Common myeloid progenitor, CD34-positive (primary cell): ENCODE data around the gene NPM3.
A peak's percentile ranks its signal among the peaks of the same experiment; 100 is the strongest.

Source experiments
- CTCF ChIA-PET: fragments of 350-600 bp; sonication (Branson Sonifier 250); formaldehyde crosslinking; loops from one replicate; lab custom pipeline; 2021; ENCODE audit warnings: antibody characterized with exemption; lab: Charles Lee
- POLR2A ChIA-PET: fragments of 350-600 bp; sonication (Branson Sonifier 250); formaldehyde crosslinking; loops from one replicate; lab custom pipeline; 2021; ENCODE audit warnings: antibody characterized with exemption; lab: Charles Lee
- DNase-seq, 3 donors: peaks; one replicate each; pipeline versions ENCODE4 v3.0.0 to v3.0.0-alpha.2; 2013
- H3K27ac ChIP-seq, 2 experiments: 1 replicate in 1 of 2; 2 replicates in 1 of 2; pipeline ENCODE4 v1.7.0; 2013; ENCODE audit warnings: inconsistent platforms in 2 of 2, low read length in 2 of 2, mild to moderate bottlenecking in 2 of 2, low read depth in 1 of 2, moderate library complexity in 1 of 2; ENCODE audit not compliant: severe bottlenecking in 2 of 2, insufficient read depth in 1 of 2, poor library complexity in 1 of 2
- H3K27me3 ChIP-seq, 5 experiments: replicated peaks in 2 of 5; 1 replicate in 3 of 5; 2 replicates in 2 of 5; pipeline versions ENCODE4 v1.6.1 to v1.7.0; 2013; ENCODE audit warnings: low read length in 4 of 5, mild to moderate bottlenecking in 2 of 5, moderate library complexity in 2 of 5, inconsistent platforms in 1 of 5; ENCODE audit not compliant: insufficient read depth in 5 of 5, control insufficient read depth in 4 of 5
- H3K36me3 ChIP-seq, 4 experiments: 1 replicate in 2 of 4; 2 replicates in 2 of 4; pipeline versions ENCODE4 v1.6.1 to v1.7.0; 2013; ENCODE audit warnings: low read length in 3 of 4, control low read depth in 1 of 4, mild to moderate bottlenecking in 1 of 4; ENCODE audit not compliant: control insufficient read depth in 4 of 4, insufficient read depth in 4 of 4
- H3K4me1 ChIP-seq, 4 experiments: 1 replicate in 3 of 4; 2 replicates in 1 of 4; pipeline versions ENCODE4 v1.6.1 to v1.7.1; 2013; ENCODE audit warnings: low read length in 3 of 4, mild to moderate bottlenecking in 3 of 4, control low read depth in 1 of 4, inconsistent platforms in 1 of 4, moderate library complexity in 1 of 4; ENCODE audit not compliant: control insufficient read depth in 4 of 4, insufficient read depth in 4 of 4; ENCODE audit errors: control extremely low read depth in 1 of 4
- H3K4me3 ChIP-seq, 7 experiments: 1 replicate in 4 of 7; 2 replicates in 3 of 7; pipeline versions ENCODE4 v1.5.1 to v1.7.0; 2013; ENCODE audit warnings: mild to moderate bottlenecking in 7 of 7, low read length in 6 of 7, moderate library complexity in 6 of 7, inconsistent platforms in 2 of 7, low read depth in 2 of 7, control low read depth in 1 of 7; ENCODE audit not compliant: insufficient read depth in 4 of 7, control insufficient read depth in 1 of 7; ENCODE audit errors: extremely low read depth in 1 of 7
- H3K9me3 ChIP-seq, 5 experiments: 1 replicate in 4 of 5; 2 replicates in 1 of 5; pipeline versions ENCODE4 v1.6.1 to v1.7.1; 2013; ENCODE audit warnings: low read length in 4 of 5, mild to moderate bottlenecking in 2 of 5, inconsistent platforms in 1 of 5, low read depth in 1 of 5, moderate library complexity in 1 of 5; ENCODE audit not compliant: control insufficient read depth in 4 of 5, insufficient read depth in 2 of 5; ENCODE audit errors: control extremely low read depth in 1 of 5
- WGBS: methylation state at CpG from one replicate; pipeline ENCODE4 v1.1.5; 2013; ENCODE audit not compliant: insufficient coverage; 5-methylcytosine and 5-hydroxymethylcytosine counted together

The NPM3 gene

GRCh38 chr10:101828766-101829551, 45.7 kb upstream of the NPM3 start:
- Histone ChIP-seq H3K4me3 (peak overlapping the region in 5 of 7 experiments; percentile 19 to 67 (median 53)), H3K27me3 (no peaks in the 10 kb centered on the region), H3K27ac (no peak overlapping the region), H3K9me3 (no peaks in the 10 kb centered on the region), H3K4me1 (peaks cover 0 to 47% (median 38%) of the 10 kb centered on the region in 4 experiments), H3K36me3 (peaks cover 0 to 4% (median under 1%) of the 10 kb centered on the region in 4 experiments)
- CTCF ChIA-PET: interaction anchor here (1.2 to 4.2 kb wide), 3 partner anchors 10 to 12 kb away, joined by 6 to 18 read pairs (median 12); partner anchors contain the start of gene OGA
- DNase-seq: no peak
- 77% methylated on average over 23 of the region's 39 CpGs for WGBS
- POLR2A ChIA-PET: interaction anchor here (0.5 to 1.2 kb wide), 2 partner anchors 10 to 1697 kb away, joined by 4 to 5 read pairs; partner anchors contain the start of gene OGA

DNA sequence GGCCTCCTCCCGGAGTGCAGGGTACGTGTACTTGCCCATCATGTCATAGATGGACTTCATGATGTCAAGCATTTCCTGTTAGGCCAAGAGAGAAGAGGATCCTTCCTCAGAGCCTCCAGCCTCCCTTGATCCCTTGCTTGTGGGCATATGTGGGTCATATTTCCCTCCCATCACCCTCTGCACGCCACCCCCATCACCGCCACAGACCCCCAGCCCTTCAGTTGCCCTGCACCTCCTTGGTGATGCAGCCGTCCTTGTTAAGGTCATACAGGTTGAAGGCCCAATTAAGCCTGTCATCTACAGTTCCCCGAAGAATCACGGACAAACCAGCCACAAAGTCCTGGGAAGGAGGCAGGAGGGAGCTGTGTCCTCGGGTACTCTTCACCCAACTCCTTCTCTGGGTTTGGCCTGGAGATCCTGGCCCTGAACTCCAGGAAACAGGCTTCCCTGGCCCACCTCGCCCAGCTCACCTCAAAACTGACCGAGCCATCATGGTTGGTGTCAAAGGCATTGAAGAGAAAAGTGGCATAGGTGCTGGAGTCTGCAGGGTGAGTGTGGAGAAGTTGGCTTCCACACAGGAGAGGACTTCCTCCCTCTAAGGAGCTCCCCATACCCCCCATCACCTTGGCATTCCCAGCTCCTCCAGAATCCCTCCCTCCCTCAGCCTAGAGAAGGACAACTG, 44.8 kb upstream of the NPM3 start:
- POLR2A ChIA-PET: interaction anchor here (1.2 kb wide), 1 partner anchor 9 kb away, joined by 4 read pairs; the partner anchor contains the start of gene OGA
- WGBS: 97% methylated on average over 8 of the region's 10 CpGs
- no peak for DNase-seq
- peaks cover 0 to 4% (median under 1%) of the 10 kb centered on the region in 4 experiments for H3K36me3 ChIP-seq
- CTCF ChIA-PET: interaction anchor here (0.8 to 2.1 kb wide), 5 partner anchors 8 to 182 kb away, joined by 3 to 12 read pairs (median 8); partner anchors contain the start of gene OGA
- no peaks in the 10 kb centered on the region for H3K9me3 ChIP-seq
- peaks cover 0 to 41% (median 32%) of the 10 kb centered on the region in 4 experiments for H3K4me1 ChIP-seq
- no peak overlapping the region for H3K27ac ChIP-seq
- H3K27me3 ChIP-seq: no peaks in the 10 kb centered on the region
- H3K4me3 ChIP-seq: no peak overlapping the region

GRCh38 chr10:101826852-101827434, 43.7 kb upstream of the NPM3 start:
- H3K4me3 ChIP-seq: no peak overlapping the region
- CTCF ChIA-PET: interaction anchor here (0.8 to 2.1 kb wide), 5 partner anchors 8 to 183 kb away, joined by 3 to 12 read pairs (median 8); partner anchors contain the start of gene OGA
- H3K27ac ChIP-seq: no peak overlapping the region
- no peaks in the 10 kb centered on the region for H3K9me3 ChIP-seq
- H3K4me1 ChIP-seq: peaks cover 0 to 36% (median 28%) of the 10 kb centered on the region in 4 experiments
- H3K27me3 ChIP-seq: no peaks in the 10 kb centered on the region
- no peak for DNase-seq
- whole genome bisulfite sequencing: 96% methylated on average over 4 of the region's 5 CpGs
- POLR2A ChIA-PET: interaction anchor here (1.2 kb wide), 1 partner anchor 8 kb away, joined by 4 read pairs; the partner anchor contains the start of gene OGA
- peaks cover 0 to 4% (median under 1%) of the 10 kb centered on the region in 4 experiments for H3K36me3 ChIP-seq

DNA sequence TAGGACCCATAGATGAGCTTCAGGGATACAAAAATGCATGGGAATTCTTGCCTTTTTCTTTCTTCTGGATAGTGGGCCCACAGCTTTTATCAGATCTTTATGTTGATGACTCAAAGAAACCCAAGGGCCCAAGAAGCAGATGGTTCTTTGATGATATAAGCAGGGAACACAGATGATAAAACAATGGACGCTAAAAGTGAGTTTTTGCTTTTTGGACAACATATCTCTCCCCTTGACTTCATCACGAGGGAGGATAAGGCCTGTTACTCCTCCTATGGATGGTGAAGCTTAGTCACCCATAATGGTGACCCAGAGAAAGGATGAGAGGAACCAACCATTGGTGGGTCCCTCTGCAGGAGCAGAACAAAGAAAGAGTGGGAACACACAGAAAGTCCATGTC, 41.5 kb upstream of the NPM3 start:
- ChIA-PET CTCF (interaction anchor here (1.2 kb wide), 1 partner anchor 13 kb away, joined by 3 read pairs; no protein-coding TSS in a partner anchor), POLR2A (no interaction called here)
- 100% methylated on average over 2 of the region's 2 CpGs for WGBS
- Histone ChIP-seq H3K4me1 (peaks cover 0 to 16% (median 9%) of the 10 kb centered on the region in 4 experiments), H3K9me3 (no peaks in the 10 kb centered on the region), H3K27ac (no peak overlapping the region), H3K27me3 (no peaks in the 10 kb centered on the region), H3K36me3 (peaks cover 0 to 4% (median under 1%) of the 10 kb centered on the region in 4 experiments), H3K4me3 (no peak overlapping the region)
- no peak for DNase-seq

GRCh38 chr10:101818872-101819633, 35.8 kb upstream of the NPM3 start:
- POLR2A ChIA-PET: interaction anchor here (0.6 to 1.4 kb wide), 4 partner anchors 8 to 1820 kb away, joined by 3 to 8 read pairs (median 4); no protein-coding TSS in a partner anchor
- WGBS: 28% methylated on average over 12 of the region's 14 CpGs
- Histone ChIP-seq H3K36me3 (peaks cover 0 to 2% (median 0%) of the 10 kb centered on the region in 4 experiments), H3K4me1 (peaks cover 19 to 45% (median 29%) of the 10 kb centered on the region in 4 experiments), H3K27ac (peak overlapping the region; percentile 29 to 89), H3K9me3 (no peaks in the 10 kb centered on the region), H3K27me3 (no peaks in the 10 kb centered on the region), H3K4me3 (peak overlapping the region in 6 of 7 experiments; percentile 62 to 98 (median 96))
- no peak for DNase-seq
- CTCF ChIA-PET: interaction anchor here (1.1 to 5.8 kb wide), 10 partner anchors 9 to 191 kb away, joined by 3 to 27 read pairs (median 6); no protein-coding TSS in a partner anchor
